Spleen (tissue), 11 donors: ENCODE results near the gene SEC23IP. TPM values are rescaled to one million over a fixed set of nuclear protein-coding genes. Genes with fewer than 3 reads are reported as not detected.
"Not testable (repeated sequence)": the region's sequence is repeated elsewhere in the genome, so short reads cannot be mapped to it uniquely, and the experiment has no call there.

Source experiments
- DNase-seq: peaks from one replicate; pipeline ENCODE4 v3.0.0-alpha.2; 2020
- H3K27ac ChIP-seq, 8 donors: fragments of 200-600 bp; sonication (generic) in 7 of 8; 1 replicate in 4 of 8; 2 replicates in 4 of 8; pipeline versions ENCODE4 v1.5.0 to v1.8.0; 2016 to 2021; ENCODE audit warnings: inconsistent platforms in 4 of 8, mild to moderate bottlenecking in 4 of 8, moderate library complexity in 1 of 8
- H3K27me3 ChIP-seq, 7 donors: fragments of 200-600 bp; sonication (generic) in 6 of 7; replicated peaks in 1 of 7; 1 replicate in 4 of 7; 2 replicates in 3 of 7; pipeline versions ENCODE4 v1.5.0 to v1.8.0; 2016 to 2021; ENCODE audit warnings: inconsistent platforms in 3 of 7, mild to moderate bottlenecking in 1 of 7
- H3K36me3 ChIP-seq, 6 donors: fragments of 200-600 bp; sonication (generic) in 5 of 6; 1 replicate in 4 of 6; 2 replicates in 2 of 6; pipeline versions ENCODE4 v1.5.0 to v1.8.0; 2016 to 2021; ENCODE audit warnings: inconsistent platforms in 2 of 6
- H3K4me1 ChIP-seq, 6 donors: fragments of 200-600 bp; sonication (generic) in 5 of 6; 1 replicate in 3 of 6; 2 replicates in 3 of 6; pipeline versions ENCODE4 v1.5.0 to v1.8.0; 2016 to 2021; ENCODE audit warnings: inconsistent platforms in 3 of 6
- H3K4me3 ChIP-seq, 8 donors: fragments of 200-600 bp; sonication (generic) in 7 of 8; 1 replicate in 4 of 8; 2 replicates in 4 of 8; pipeline versions ENCODE4 v1.5.0 to v1.8.0; 2016 to 2021; ENCODE audit warnings: inconsistent platforms in 4 of 8, mild to moderate bottlenecking in 4 of 8, moderate library complexity in 2 of 8
- H3K9me3 ChIP-seq, 8 donors: fragments of 200-600 bp; sonication (generic) in 7 of 8; 1 replicate in 4 of 8; 2 replicates in 4 of 8; pipeline versions ENCODE4 v1.5.0 to v1.8.0; 2016 to 2021; ENCODE audit warnings: inconsistent platforms in 4 of 8
- POLR2A ChIP-seq, 3 donors: fragments of 450-650 bp; IDR thresholded peaks; one replicate each; pipeline ENCODE4 v1.5.1; 2017; ENCODE audit warnings: antibody characterized with exemption in 3 of 3, mild to moderate bottlenecking in 1 of 3
- POLR2AphosphoS5 ChIP-seq, 3 donors: sonication (generic); formaldehyde crosslinking; IDR thresholded peaks; one replicate each; pipeline ENCODE4 v1.5.1; 2017; ENCODE audit warnings: antibody characterized with exemption in 3 of 3
- WGBS, 5 donors: extraction: QIAGEN DNeasy Blood & Tissue Kit in 3 of 5; methylation state at CpG; one replicate each; pipeline versions ENCODE4 v1.1.5 to v1.1.7; 2013 to 2018; 5-methylcytosine and 5-hydroxymethylcytosine counted together
- intact Hi-C: fragments of 100-400 bp; cut with DNase I; formaldehyde crosslinking; loops from one replicate; pipeline ENCODE4 v1.15.0; 2023; ENCODE audit warnings: low total_unique reads
- polyA plus RNA-seq, 3 donors: library from polyadenylated mRNA; stranded (reverse); fragments of 200-250 nt; gene quantifications; one replicate each; pipeline ENCODE4 v1.2.1, GENCODE V29; 2013
- total RNA-seq, 7 donors: library from RNA; depleted of rRNA in 3 of 7; stranded (reverse); fragments of >200 nt in 3 of 7; fragmentation: NEBNext Ultra II Directional in 4 of 7; extraction: Animal tissue kit (Norgen Biotek cat#: 25700) in 4 of 7; gene quantifications; one replicate each; pipeline versions ENCODE4 v1.1.0 to v1.2.1, GENCODE V29; 2016 to 2021
- TF ChIP-seq, protein P1 (sequence below), 11 experiments: fragments of 200-600 bp in 7 of 11; fragments of 450-650 bp in 4 of 11; sonication (generic) in 4 of 11; IDR thresholded peaks in 8 of 11; conservative IDR thresholded peaks in 3 of 11; 1 replicate in 7 of 11; 2 replicates in 4 of 11; pipeline versions ENCODE4 v1.4.0 to v1.8.0; 2016 to 2021; ENCODE audit warnings: antibody characterized with exemption in 11 of 11, inconsistent platforms in 4 of 11, mild to moderate bottlenecking in 1 of 11
- donor health status: healthy with polysubstance abuse.
- donor health status: DM: no; HTN: no; CAD: no; lungs with moderate emphysema.
- donor health status: DM: no; HTN: no; CAD: no.
- donor health status: Bipolar disorder and iron deficiency.
- donor health status: healthy.
- donor health status: DM: no; HTN: no; CAD: no.
- donor health status: DM: yes; HTN: yes; CAD: no.

The SEC23IP gene
- total and polyA plus RNA-seq, 10 donors: 6.8 to 59.9 (median 33.8) TPM

DNA sequence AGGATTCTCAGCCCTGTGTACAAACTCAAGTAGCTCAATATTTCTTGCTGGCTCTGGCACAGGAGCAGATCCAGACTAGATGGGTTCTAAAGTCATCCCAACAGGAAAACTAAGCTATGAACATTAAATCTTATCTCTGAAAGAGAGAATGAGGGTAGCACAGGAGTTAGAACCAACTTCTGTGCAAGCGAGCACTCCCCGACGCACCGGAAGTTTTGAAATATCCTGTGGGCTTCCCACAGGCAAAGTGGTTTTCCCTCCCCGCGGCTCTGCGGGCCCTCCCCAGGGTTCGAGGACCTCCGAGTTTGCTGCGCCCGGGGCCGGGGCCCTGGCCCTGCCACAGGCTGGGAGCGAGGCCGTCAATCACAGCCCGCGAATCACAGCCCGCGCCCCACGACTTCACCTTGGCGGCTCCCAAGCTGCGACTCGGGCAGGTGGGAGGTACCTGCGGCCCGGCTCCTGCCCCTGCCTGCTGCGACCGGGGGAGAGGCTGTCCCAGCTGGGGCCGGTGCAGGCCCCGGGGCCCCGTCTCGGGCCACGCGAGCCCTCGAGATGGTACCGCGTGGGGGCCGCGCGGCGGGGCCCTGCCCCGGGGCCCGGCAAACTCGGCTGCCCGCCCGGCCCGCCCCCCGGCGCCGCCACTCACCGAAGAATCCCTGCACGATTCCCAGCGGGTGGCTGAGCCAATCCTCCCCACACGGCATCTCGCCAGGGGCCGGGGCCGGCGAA, 20.5 kb upstream of the SEC23IP start:
- H3K27me3 ChIP-seq: no peaks in the 10 kb centered on the region
- WGBS, 5 donors: 0 to 1% (median 0%) methylated on average over 10 to 56 of the region's 56 CpGs
- DNase-seq: peak; percentile 93
- H3K4me1 ChIP-seq: peaks cover 23 to 62% (median 51%) of the 10 kb centered on the region in 6 donors
- intact Hi-C loops: no loop called here
- peak in 2 of 3 donors; percentile 45 to 56 for TF ChIP-seq POLR2AphosphoS5 (IDR thresholded peaks at IDR 0.05)
- TF ChIP-seq, protein P1, sequence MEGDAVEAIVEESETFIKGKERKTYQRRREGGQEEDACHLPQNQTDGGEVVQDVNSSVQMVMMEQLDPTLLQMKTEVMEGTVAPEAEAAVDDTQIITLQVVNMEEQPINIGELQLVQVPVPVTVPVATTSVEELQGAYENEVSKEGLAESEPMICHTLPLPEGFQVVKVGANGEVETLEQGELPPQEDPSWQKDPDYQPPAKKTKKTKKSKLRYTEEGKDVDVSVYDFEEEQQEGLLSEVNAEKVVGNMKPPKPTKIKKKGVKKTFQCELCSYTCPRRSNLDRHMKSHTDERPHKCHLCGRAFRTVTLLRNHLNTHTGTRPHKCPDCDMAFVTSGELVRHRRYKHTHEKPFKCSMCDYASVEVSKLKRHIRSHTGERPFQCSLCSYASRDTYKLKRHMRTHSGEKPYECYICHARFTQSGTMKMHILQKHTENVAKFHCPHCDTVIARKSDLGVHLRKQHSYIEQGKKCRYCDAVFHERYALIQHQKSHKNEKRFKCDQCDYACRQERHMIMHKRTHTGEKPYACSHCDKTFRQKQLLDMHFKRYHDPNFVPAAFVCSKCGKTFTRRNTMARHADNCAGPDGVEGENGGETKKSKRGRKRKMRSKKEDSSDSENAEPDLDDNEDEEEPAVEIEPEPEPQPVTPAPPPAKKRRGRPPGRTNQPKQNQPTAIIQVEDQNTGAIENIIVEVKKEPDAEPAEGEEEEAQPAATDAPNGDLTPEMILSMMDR (IDR thresholded peaks at IDR 0.05 in 8 of 11, conservative IDR thresholded peaks at IDR 0.05 in 3 of 11): no peak
- H3K36me3 ChIP-seq: no peaks in the 10 kb centered on the region
- H3K27ac ChIP-seq: peak overlapping the region; percentile 82 to 96 (median 93)
- no peaks in the 10 kb centered on the region for H3K9me3 ChIP-seq
- peak overlapping the region; percentile 69 to 97 (median 90) for H3K4me3 ChIP-seq

DNA sequence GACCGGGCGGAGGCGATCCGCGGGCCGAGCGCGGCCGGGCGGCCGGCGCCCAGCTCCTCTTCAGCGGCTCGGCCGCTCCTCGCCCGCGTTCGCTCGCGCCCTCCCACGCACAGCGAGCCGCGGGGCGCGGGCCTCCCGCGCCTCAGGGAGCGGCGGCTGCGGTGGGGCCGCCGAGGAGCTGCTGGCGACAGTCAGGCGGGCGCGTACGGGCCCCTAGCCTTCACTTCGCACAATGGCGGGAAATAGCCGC, 20.0 kb upstream of the SEC23IP start, which contains the start of gene MCMBP:
TSS of gene MCMBP (minus strand) at position 234 of the 250 bp plus-strand sequence. CDS start 259 bp downstream, outside the sequence.
- Histone ChIP-seq H3K4me1 (peaks cover 23 to 58% (median 47%) of the 10 kb centered on the region in 6 donors), H3K27ac (peak within 1 kb of the TSS; percentile 82 to 96 (median 93)), H3K27me3 (no peaks in the 10 kb centered on the region), H3K36me3 (no peaks in the 10 kb centered on the region), H3K4me3 (peak within 1 kb of the TSS; percentile 69 to 97 (median 90)), H3K9me3 (no peaks in the 10 kb centered on the region)
- 0 to 1% (median 0%) methylated on average over 14 to 42 of the region's 42 CpGs; no CpG with 5 or more reads in 1 of the 5 donors for WGBS, 5 donors
- DNase-seq: no peak
- intact Hi-C loops: no loop called here
- TF ChIP-seq, protein P1 (IDR thresholded peaks at IDR 0.05 in 8 of 11, conservative IDR thresholded peaks at IDR 0.05 in 3 of 11): no peak
- TF ChIP-seq POLR2A (IDR thresholded peaks at IDR 0.05) (no peak), POLR2AphosphoS5 (IDR thresholded peaks at IDR 0.05) (no peak)

DNA sequence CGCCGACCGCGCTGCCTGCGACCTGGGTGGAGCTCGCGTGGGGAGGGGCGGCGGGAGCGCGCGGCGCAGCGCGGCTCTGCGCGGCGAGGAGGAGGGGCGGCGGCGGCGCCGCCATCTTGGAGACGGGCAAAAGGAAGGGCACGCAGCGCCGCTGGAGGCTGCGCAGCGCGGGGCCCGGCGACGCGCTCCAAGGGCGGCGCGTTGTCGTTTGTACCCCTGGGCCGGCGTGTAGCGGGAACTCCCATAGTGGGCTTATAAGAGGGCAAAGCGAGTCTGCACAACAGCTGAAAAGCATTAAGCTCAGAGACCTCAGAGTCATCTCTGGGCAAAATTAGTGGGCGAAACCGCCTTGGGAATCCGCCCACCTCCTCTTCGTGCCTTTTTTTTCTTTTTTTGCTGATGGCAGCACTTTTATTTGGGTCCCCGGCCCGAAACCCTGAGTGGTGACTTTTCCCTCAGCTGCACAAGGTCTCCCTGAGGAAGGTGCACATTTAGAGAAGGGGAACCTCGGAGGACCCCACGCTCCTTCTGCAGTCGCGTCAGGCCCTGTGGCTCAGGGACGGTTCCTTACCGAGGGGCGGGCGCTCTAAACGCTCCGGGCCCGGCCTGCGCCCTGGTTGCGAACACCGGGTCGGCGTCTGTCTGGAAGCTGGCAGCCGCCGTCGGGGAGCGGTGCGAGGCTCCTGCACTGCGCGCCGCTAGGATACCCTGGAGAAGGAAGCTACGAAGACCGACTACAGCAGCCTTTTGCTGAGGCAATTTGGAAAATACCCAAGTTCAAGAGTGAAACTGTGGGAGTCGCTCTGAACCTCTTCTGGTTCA, 19.5 kb upstream of the SEC23IP start:
- intact Hi-C loops: no loop called here
- Histone ChIP-seq H3K27me3 (no peaks in the 10 kb centered on the region), H3K27ac (peak overlapping the region; percentile 82 to 96 (median 93)), H3K36me3 (no peaks in the 10 kb centered on the region), H3K4me1 (peaks cover 23 to 53% (median 42%) of the 10 kb centered on the region in 6 donors), H3K9me3 (no peaks in the 10 kb centered on the region), H3K4me3 (peak overlapping the region; percentile 69 to 97 (median 90))
- DNase-seq: peak; percentile 98
- WGBS, 5 donors: 0 to 1% (median 1%) methylated on average over 40 to 75 of the region's 75 CpGs
- TF ChIP-seq POLR2A (IDR thresholded peaks at IDR 0.05) (peak in 2 of 3 donors; percentile 36 to 62), POLR2AphosphoS5 (IDR thresholded peaks at IDR 0.05) (peak; percentile 84 to 90 (median 88))
- TF ChIP-seq, protein P1 (IDR thresholded peaks at IDR 0.05 in 8 of 11, conservative IDR thresholded peaks at IDR 0.05 in 3 of 11): peak in 2 of 11 experiments; percentile 25 to 46

DNA sequence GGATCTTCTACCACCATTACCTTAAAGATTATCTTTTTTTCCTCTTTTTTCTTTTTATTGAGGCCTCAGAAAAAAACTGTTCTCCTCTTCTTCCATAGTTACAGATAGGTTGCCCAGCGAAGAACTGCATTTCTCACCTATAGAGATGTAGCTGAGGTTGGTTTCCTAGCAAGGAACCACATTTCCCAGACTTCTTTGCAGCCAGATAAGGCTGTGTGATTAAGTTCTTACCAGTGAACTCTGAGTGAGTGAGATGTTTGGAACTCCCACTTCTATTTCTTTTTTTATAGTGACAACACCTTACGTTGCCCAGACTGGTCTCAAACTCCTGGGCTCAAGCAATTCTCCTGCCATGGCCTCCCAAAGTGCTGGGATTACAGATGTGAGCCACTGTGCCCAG, 14.0 kb upstream of the SEC23IP start:
- WGBS, 5 donors: 71 to 88% (median 77%) methylated on average over 2 of the region's 2 CpGs
- H3K9me3 ChIP-seq: no peaks in the 10 kb centered on the region
- H3K4me1 ChIP-seq: peaks cover 0 to 8% (median 5%) of the 10 kb centered on the region in 6 donors
- no peaks in the 10 kb centered on the region for H3K36me3 ChIP-seq
- no peak overlapping the region for H3K4me3 ChIP-seq
- intact Hi-C loops: no loop called here
- TF ChIP-seq POLR2AphosphoS5 (IDR thresholded peaks at IDR 0.05): no peak
- TF ChIP-seq, protein P1 (IDR thresholded peaks at IDR 0.05 in 8 of 11, conservative IDR thresholded peaks at IDR 0.05 in 3 of 11): no peak
- TF ChIP-seq POLR2A (IDR thresholded peaks at IDR 0.05): no peak
- DNase-seq: no peak
- H3K27me3 ChIP-seq: no peaks in the 10 kb centered on the region
- no peak overlapping the region for H3K27ac ChIP-seq

DNA sequence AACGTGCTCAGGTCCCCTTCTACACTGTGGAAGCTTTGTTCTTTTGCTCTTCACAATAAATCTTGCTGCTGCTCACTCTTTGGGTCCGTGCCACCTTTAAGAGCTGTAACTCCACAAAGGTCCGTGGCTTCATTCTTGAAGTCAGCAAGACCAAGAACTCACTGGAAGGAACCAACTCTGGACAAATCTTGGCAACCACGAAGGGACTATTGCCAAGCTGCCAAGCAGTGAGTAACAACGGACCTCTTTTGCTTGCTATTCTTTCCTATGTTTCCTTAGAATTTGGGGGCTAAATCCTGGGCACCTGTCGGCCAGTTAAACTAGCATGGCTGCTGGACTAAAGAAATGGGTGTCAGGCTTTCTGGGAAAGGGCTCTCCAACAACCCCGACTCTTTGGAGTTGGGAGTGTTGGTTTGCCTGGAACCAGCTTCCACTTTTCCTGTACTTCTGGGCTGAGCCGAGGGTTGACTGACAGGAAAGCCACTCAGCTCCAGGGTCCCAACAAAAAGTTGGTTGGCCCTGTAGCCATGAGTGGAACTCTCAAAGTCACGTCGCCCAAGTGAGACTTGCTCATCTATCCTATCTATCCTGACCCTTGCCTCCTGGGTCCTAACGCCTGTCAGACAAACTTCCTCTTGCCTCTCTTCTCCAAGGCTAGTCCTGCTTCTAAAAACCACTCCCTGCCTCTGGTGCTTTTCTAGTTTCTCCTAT, 8.5 kb upstream of the SEC23IP start:
- H3K4me3 ChIP-seq, DNase-seq, intact Hi-C loops, H3K36me3 ChIP-seq, H3K4me1 ChIP-seq, H3K27me3 ChIP-seq, H3K27ac ChIP-seq, H3K9me3 ChIP-seq: not testable (repeated sequence)
- WGBS, 5 donors: 77 to 87% (median 80%) methylated on average over 11 of the region's 11 CpGs

DNA sequence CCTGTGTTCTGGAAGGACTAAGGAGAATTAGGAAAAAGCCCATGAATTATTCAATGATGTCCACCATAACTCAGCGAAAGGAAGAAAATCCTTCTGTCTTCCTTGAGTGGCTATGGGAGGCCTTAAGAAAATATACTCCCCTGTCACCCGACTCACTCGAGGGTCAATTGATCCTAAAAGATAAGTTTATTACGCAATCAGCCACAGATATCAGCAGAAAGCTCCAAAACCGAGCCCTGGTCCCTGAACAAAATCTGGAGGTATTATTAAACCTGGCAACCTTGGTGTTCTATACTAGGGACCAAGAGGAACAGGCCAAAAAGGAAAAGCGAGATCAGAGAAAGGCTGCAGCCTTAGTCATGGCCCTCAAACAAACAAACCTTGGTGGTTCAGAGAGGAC, 6.5 kb upstream of the SEC23IP start:
- H3K27me3 ChIP-seq, H3K9me3 ChIP-seq, DNase-seq, H3K36me3 ChIP-seq, H3K4me3 ChIP-seq, intact Hi-C loops, H3K4me1 ChIP-seq, H3K27ac ChIP-seq: not testable (repeated sequence)
- 81 to 93% (median 84%) methylated on average over 6 of the region's 6 CpGs for WGBS, 5 donors
